Gastroesophageal sphincter (tissue), 3 donors: Measurements from ENCODE around the gene ARID1B.

Experiments
- CTCF ChIP-seq, 4 experiments: fragments of 200-600 bp in 2 of 4; fragments of 450-650 bp in 2 of 4; sonication (generic) in 1 of 4; IDR thresholded peaks; one replicate each; pipeline ENCODE4 v1.5.1; 2017 to 2019; ENCODE audit warnings: antibody characterized with exemption in 4 of 4, mild to moderate bottlenecking in 2 of 4, moderate library complexity in 2 of 4
- EP300 ChIP-seq: sonication (generic); formaldehyde crosslinking; IDR thresholded peaks from one replicate; pipeline ENCODE4 v1.6.1; 2017; ENCODE audit warnings: antibody characterized with exemption, mild to moderate bottlenecking
- POLR2A ChIP-seq, 2 donors: fragments of 450-650 bp; IDR thresholded peaks; one replicate each; pipeline ENCODE4 v1.6.1; 2017; ENCODE audit warnings: antibody characterized with exemption in 2 of 2, mild to moderate bottlenecking in 2 of 2, moderate library complexity in 1 of 2

GRCh38 chr6:157221049-157221816, 444.1 kb downstream of the ARID1B start:
- TF ChIP-seq CTCF (IDR thresholded peaks at IDR 0.05) = peak in 2 of 4 experiments; percentile 22 to 64
- TF ChIP-seq POLR2A (IDR thresholded peaks at IDR 0.05) = no peak
- no peak for TF ChIP-seq EP300
